ENCODE measurements around the gene CNST.

DNA sequence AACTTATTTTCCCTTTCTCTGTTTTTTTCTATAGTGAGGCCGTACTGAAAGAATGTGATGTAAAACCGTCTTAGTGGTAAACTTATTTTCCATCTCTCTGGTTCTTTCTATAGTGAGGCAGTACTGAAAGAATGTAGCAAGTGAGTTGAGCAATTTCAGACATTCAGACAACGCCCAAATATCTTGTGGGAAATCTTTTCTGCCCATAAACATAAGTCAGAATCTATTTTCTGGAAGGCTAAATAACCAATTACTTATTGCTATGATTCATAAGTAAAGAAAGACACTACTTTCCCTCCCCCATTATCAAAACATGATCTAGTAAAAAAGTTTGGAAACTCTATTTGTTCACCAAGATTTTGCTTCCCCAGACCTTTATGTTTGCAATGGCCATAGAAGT lies 139.1 kb downstream of the CNST start:
- TF ChIP-seq, protein P1, sequence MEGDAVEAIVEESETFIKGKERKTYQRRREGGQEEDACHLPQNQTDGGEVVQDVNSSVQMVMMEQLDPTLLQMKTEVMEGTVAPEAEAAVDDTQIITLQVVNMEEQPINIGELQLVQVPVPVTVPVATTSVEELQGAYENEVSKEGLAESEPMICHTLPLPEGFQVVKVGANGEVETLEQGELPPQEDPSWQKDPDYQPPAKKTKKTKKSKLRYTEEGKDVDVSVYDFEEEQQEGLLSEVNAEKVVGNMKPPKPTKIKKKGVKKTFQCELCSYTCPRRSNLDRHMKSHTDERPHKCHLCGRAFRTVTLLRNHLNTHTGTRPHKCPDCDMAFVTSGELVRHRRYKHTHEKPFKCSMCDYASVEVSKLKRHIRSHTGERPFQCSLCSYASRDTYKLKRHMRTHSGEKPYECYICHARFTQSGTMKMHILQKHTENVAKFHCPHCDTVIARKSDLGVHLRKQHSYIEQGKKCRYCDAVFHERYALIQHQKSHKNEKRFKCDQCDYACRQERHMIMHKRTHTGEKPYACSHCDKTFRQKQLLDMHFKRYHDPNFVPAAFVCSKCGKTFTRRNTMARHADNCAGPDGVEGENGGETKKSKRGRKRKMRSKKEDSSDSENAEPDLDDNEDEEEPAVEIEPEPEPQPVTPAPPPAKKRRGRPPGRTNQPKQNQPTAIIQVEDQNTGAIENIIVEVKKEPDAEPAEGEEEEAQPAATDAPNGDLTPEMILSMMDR (IDR thresholded peaks at IDR 0.05; ENCODE audit: low read length): no peak
- no peak for TF ChIP-seq EZH2phosphoT487 (IDR thresholded peaks at IDR 0.05; ENCODE audit: low read length)
- no peak for TF ChIP-seq EZH2 (optimal IDR thresholded peaks at IDR 0.05; ENCODE audit: low read depth, low read length)
